GM21515 (cell line): ENCODE data around the gene ANKMY2.
"Not testable (repeated sequence)": the region's sequence is repeated elsewhere in the genome, so short reads cannot be mapped to it uniquely, and the experiment has no call there.

ENCODE experiments used
- ATAC-seq: cut with Tn5 transposase; IDR thresholded peaks from one replicate; pipeline ENCODE4 v1.9.1; 2021; ENCODE audit not compliant: unreplicated experiment

ANKMY2 gene

DNA sequence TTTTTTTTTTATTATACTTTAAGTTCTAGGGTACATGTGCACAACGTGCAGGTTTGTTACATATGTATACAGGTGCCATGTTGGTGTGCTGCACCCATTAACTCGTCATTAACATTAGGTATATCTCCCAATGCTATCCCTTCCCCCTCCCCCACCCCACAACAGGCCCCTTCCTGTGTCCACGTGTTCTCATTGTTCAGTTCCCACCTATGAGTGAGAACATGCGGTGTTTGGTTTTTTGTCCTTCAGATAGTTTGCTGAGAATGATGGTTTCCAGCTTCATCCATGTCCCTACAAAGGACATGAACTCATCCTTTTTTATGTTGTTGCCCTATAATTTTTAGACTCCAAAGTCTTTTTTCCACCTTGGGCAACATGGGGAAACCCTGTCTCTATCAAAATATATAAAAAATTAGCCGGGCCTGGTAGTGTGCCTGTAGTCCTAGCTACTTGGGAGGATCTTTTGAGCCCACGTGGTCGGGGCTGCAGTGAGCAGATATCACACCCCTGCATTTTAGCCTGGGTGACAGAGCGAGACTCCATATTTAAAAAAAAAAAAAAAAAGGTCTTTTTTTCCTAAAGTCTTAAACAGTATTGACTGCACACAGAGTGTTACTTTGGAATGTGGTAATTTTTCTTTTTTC, 14.4 kb upstream of the ANKMY2 start:
- not testable (repeated sequence) for ATAC-seq

DNA sequence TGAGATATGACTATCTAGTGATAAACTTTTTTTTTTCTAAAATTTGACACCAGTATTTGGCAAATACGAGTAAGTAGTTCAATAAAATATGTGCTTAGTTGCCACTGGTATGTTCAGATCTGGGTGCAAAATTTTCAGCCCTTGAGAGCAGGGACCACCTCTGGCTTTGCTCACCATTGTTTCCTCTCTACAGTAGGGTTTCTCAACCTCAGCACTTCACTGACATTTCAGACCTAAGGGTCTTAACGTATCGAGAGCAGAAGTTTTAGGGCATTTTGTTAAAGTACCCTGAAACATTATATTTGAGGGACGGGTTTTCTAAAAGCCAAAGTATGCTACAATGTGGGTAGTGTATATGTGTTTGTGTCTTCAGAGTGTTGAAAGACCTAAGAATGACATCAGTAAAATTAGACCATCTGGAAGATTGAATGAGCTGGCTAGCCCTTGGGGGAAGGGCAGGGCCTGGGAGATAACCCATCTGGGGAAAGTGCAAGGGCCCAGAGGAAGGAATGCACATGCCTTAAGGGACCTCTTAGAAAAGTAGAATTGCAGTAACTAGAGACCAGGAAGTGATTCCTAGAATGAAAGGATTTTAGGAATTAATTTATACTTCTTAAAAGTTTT, 12.2 kb upstream of the ANKMY2 start:
- ATAC-seq = no peak

DNA sequence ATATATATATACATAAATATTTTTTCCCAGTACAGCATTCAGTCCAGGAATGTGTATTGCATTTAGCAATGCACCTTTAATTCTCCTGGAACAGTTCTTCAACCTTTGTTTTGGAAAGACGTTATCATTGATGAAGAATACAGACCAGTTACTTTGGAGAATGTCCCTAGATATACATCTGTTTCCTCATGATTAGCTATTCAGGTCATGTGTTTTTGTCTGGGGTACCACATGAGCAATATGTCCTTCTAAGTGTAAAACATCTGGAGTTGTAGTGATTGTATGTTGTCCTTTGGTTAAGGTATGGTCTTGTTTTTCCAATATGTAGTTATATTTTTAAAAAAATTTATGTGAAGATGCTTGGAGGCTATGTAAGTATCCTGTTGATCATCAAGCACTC, 10.6 kb upstream of the ANKMY2 start:
- no peak for ATAC-seq

DNA sequence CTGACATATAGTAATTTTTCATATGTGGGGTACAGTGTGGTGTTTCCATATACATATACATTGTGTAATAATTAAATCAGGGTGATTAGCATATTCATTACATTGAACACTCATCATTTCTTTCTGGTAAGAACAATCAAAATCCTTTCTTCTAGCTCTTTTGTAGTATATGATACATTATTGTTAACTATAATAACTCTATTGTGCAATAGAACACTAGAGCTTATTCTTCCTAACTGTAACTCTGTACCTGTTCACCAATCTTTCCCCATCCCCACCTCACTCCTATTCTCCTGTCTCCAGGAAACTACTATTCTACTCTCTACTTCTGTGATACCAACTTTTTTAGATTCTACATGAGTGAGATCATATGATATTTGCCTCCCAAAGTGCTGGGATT, 9.8 kb upstream of the ANKMY2 start:
- ATAC-seq = no peak

DNA sequence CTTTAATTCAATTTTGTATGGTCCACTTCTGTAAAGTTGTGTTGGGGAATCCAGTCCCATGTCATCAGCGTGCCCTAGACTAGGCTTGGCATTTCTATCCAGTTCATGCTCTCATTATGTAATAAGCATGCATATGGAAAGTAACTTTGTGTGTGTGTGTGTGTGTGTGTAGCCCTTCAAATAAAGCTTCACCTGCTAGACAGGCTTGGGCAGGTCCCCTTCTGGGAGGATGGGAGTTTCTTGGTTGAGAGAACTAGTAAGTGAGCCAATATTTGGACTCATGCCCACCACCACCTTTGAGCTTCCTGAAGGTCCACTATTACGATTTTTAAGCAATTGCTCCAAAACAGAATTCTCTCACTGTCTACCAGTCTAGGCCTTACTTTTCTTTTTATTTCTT, 7.3 kb upstream of the ANKMY2 start:
- no peak for ATAC-seq

DNA sequence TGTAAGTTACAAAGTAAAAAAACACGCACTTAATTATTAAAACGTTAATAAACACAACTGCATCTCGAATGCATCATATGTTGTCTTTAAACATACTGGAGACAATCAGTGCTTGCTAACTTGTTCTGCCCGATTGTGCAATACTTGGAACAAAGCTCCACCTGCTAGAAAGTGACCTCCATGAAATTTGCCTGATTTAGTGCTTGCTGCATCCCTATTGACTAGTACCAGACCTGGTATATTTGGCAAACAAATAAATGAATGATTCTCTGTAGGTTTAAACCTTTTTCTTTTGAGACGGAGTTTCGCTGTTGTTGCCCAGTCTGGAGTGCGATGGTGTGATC, 6.7 kb upstream of the ANKMY2 start:
- ATAC-seq = no peak

DNA sequence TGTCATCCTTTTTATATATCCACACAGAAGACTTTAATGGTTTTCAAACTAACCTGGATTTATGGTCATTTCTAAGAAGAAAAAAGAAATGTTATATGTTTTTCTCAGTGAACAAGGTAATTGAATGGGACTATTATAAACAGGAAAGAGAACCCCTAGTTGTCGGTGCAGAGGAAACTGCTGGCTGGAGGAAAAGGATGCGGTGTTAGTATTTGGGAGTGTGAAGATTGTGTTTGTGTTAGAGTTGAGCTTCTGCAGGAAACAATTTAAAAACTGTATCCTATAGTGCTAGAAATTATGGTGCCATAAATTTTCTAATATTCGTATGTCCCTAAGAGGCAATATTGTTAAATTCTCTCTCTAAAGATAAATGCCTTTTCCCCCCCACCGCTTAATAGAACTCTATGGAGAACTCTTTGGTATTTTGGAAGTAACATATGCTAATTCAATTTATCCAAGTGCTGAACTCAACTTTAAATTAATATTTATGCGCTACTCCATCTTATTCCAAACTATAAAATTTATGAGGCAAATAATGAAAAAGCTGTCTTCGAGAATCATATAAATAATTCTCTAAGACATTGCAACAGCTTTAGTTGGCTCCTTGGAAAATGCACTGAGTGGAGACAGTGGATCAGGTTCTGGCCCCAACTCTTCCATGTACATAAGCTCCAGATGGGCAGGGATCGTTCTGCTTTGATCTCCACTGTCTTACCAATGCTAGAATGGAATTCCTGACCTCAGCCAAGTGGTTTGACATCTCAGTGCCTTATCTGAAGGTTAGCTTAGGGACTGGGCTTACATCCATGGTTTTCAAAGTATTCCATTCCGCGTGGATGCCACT, 6.1 kb upstream of the ANKMY2 start:
- no peak for ATAC-seq

DNA sequence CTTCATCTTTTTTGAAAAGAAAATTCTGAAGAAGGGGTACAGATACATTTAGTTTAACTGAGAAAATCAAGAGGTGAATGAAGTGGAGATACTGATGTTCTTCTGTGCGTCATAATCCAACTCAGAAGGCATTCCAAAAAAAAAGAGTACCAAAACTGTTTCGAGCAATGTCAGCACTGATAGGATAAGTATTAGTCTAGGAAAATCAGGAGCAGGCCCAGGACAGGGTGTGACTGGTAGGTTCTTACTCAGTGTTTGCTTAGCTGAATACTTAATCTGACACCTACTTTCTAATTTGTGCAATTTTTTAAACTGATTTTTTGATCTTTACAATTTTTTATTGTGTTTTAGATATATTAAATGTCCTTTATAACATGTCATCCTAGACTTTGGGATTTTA, 4.7 kb upstream of the ANKMY2 start:
- ATAC-seq = no peak

DNA sequence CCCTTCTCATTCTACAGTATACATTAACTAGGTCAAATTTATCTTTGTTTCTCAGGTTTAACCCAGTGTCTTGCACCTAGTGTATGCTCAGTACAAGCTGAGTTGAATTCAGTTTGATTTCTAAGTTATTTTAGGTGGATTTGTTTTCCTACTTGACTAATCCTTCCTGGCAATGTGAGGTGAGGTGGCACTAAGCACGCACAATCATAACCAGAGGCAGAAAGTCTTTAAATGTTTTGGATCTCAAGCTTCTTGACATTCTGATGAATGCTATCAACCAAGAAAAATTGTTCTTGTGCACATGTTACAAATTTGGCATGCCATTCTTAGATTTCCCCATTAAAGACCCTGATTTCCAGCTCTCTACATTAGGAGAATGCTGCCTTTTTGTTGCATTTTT, 3.6 kb upstream of the ANKMY2 start:
- ATAC-seq = no peak

DNA sequence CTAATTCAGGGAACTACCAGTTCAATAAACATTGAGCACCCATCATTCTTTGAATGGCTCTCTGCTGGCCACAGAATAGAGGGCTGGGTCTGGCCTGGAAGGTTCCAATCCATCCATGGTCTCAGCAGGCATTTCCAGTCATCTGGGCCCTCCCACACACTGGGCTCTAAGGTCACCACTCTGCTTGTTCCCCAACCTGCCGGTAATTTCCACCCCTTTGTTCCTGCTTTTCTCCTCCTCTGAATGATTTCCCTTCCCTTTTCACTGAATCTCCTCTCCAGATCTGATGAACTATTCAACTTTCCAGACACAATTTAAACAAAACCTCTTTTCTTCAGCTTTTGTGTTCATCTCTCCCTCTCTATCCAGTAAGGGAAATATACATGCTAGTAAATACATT, 3.0 kb upstream of the ANKMY2 start:
- ATAC-seq = no peak

DNA sequence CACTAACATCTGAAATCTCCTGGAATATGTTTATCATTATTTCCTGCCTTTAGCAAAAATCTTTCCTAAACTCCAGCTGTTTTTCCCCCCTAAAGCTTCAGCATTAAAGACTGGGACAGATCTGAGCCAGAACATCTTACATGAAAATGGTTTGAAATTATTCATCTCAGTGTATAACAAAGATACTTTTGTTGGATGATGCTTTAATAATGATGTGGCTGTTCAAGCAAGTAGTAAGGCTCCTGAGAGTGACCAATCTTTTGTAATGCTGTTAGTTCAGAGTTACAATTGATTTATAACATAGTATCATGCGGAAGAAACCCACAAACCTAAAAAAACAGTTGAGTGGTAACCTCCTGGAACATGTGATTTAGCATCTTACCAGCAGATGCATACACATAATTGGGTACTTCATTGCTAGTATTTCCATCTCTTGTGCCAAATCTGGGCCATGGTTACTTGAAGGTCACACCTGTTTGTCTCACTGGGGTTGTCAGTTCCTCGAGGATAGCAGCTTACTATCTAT, 1.9 kb upstream of the ANKMY2 start:
- ATAC-seq = no peak

DNA sequence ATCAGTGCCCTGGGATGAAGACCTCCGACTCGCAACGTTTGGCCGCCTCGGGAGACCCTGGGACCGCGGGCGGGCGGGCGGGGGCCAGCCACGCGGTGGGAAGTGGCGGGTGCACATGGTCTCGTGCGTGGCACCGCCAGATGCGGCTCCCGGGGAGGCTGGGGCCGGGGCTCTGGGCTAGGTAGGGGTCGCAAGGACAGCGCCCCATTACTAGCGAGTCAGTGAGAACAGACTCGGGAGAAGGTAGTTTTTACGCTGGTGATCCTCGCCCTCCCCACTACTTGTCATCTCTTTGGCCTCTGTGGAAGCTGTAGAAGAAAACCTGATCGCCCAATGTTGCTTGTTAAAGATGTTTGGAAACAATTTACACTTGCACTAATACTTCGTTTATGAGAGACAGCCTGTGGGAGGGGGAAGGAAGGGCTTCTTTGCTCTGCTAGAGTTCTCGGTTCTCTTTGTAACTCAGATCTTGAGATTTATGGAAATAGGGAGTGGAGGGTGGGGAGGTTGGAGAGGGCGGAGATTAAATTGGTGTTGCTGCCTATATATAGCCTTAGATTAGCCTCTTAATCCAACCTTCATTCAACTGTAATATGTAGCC, 1.0 kb upstream of the ANKMY2 start:
- no peak for ATAC-seq

DNA sequence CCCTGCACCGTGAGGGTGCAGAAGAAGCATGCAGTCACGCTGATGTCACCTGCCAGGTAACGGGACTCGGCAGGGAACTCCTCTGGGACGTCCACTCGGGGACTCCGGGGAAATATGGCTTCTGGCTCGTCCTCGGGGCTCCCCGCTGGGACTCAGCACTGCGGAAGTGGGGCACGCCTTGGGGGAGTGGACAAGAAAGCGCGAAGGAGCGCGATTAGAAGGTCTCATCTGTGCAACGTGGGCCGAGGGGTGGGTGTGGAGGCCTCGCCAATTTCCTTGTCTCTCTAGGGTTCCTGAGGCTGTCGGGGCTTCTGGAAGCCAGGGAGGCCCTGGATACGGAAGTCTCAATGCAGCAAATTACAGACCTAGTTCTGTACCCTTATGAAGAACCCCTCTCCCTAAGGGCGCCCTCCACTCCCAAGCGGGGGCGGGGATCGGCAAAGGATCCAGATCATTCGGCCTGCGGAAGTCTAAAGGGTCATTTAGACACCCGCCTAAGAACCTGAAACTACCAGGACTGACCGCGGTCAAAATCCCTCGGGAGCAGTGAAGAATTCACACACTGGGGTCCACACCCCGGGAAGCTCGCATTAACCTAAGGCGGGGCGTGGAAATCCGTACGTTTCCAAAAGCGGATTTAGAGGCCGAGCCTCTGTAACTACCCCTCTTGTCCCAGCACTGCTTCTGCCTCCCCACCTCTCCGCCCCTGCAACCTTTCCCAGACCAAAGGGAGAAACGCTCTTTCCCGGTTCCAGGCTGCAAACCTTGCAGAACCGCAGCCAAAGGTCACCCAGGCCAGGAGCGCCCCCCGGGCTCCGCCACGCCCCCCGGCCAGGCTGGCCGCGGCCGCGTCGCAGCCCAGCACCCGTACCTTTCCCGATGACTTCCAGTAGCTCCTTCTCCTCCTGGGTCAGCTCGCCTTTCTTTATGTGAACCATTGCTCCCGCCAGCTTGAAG, 640 bp downstream of the ANKMY2 start:
- no peak for ATAC-seq

DNA sequence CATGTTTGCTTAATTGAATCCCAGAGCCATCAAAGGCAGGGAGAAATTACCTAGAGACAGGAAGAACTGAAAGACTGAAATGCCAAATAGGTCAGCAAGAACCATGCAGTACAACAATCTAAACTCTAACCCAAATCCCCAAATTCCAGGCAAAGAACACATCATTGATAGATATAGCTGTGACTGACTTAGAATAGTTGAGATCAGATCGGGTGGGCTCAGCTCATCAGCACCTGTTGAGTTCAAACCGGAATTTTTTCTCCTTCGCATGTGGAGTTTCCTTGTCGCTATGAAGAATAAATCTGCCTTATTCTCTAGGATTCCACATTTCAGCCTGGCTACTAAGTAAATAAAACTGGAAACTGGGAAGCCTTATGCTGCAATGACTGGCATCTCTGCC, 1.4 kb downstream of the ANKMY2 start:
- ATAC-seq = no peak

DNA sequence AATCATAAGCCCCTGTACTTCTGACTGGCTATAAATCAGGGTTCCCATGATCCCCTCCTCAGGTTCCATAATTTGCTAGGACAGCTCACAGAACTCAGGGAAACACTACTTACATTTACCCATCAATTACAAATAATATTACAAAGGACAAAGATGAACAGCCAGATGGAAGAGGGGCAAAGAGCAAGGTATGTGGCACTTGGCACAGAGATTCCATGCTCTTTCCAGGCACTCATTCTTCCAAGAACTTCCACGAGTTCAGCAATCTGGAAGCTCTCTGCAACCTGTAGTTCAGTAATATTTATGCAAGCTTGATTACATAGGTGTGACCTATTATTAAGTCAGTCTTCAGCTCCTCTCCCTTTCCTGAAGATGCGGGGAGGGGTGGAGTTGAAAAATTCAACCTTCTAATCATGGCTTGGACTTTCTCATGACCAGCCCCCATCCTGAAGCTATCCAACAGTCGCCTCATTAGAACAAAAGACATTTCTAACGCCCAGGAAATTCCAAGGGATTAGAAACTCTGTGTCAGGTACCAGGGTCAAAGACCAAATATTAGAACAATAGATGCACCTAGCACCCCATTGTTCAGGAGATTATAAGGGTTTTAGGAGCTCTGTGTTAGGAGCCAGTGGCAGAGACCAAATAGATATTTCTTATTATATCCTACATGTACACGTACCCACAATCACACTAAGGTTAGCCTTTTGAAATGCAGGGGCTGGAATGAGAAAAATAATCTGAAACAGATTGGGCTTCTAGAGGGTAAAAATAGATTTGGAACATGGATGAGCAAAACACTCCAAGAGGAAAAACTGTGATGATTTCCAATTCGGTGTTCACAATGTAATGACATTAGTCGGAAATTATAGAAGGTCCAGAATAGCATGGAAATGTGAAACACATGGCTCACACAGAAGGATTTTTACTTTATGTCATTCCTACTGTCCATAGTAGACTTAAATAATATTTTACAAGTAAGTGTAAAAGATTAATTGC, 7.0 kb downstream of the ANKMY2 start:
- no peak for ATAC-seq

DNA sequence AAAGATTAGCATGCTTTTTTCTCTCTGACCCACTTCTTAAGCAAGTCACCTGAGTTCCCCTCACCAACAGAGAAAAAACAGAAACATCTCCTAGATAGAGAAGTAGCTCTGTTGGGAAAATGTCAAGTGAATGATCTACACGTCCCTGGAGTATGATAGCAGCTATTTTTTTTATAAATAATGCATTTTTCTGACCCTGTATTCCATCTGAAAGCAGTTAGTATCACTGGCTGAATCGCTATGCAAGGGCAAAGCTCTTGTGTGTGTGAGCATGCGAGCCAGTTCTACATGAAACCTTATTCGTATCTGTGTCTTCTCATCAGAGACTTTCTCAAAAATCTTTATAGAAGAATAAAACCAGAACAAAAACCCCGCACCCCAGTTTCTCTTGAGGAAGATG, 8.2 kb downstream of the ANKMY2 start:
- ATAC-seq = no peak

DNA sequence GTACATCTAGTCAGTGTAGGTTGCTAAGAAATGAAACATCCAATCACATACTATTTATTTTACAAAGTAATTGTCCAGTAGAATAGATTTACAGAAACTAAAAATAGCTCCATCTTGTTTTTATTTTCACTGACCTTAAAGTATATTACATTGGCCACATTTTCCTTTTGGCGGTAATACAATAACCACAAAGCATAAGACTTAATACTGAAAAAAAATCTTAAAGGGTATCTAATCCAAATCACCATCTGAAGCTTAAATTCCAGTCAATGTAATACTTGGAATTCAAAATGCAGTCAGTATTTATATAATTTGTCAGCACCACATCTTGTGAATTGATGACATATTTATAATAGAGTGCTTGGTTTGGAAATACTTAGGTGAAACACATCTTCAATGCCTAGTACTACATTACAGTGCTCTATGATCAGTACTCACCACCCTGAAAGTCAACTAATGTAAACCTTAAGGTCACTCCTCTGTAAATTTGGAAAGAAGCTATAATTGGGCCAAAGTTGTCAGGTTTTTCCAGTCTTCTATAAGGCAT, 8.9 kb downstream of the ANKMY2 start:
- ATAC-seq = no peak

DNA sequence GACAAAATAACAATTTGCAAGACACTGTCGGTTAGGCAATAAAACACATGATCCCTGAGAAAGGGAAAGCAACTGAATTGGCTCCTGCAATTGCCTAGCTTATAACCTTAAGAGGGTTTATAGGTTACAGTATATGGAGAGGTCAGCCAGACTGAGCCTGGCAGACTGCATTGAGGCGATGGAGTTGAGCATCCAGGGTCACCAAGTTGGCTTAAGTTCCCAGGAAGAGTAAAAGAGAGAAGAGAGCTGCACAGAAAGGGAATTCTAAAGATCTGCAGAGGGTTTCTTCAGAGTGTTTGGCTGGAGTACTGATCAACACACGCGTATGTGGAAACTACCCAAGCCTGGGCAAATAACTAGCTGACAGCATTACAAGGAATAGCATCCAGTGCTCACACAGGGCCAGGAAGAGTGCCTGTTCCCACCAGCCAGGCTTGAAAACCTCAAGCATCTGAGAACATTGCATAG, 11.2 kb downstream of the ANKMY2 start:
- ATAC-seq = no peak

DNA sequence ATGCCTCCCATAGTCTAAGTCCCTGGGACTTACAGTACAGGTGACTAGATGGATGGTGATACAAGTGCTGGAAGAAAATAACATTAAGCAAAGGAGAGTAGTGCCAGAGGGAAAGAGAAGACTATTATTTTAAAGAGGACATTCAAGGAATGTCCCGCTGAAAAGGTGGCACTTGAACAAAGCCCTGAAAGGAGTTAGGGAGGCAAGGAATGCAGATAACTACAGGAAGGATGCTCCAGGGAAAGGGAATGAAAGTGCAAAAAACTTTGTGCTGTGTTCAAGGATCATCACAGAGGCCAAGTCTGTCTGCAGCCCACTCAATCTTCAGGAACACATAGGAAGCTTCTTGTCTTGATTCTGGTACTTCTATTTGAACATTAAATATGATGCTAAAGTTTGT, 14.9 kb downstream of the ANKMY2 start:
- no peak for ATAC-seq
